ENCODE data around the gene INHBC.
"Not testable (repeated sequence)": the region's sequence is repeated elsewhere in the genome, so short reads cannot be mapped to it uniquely, and the experiment has no call there.

GRCh38 chr12:57399718-57400463, 34.7 kb upstream of the INHBC start:
- TF ChIP-seq CTCF (IDR thresholded peaks at IDR 0.05); EZH2 (IDR thresholded peaks at IDR 0.05; ENCODE audit: borderline replicate concordance, insufficient read depth, low read depth, low read length, poor library complexity, severe bottlenecking): not testable (repeated sequence)

All from B cell (primary cell).